Measurements from ENCODE around the gene FAM221B.

Gene FAM221B

GRCh38 chr9:35859990-35860339, 31.4 kb upstream of the FAM221B start:
- DNase-seq (ENCODE audit: insufficient read length), result no peak
- FAIRE-seq, result no peak
- TF ChIP-seq TAF1 (IDR thresholded peaks at IDR 0.05; ENCODE audit: borderline replicate concordance, low read depth, low read length), result no peak
- no peak for TF ChIP-seq POLR2AphosphoS5 (IDR thresholded peaks at IDR 0.05; ENCODE audit: low read depth, low read length)
- no peak for TF ChIP-seq POLR2A (IDR thresholded peaks at IDR 0.05; ENCODE audit: low read depth, low read length)

GRCh38 chr9:35859310-35859989, 30.9 kb upstream of the FAM221B start:
- TF ChIP-seq POLR2AphosphoS5 (IDR thresholded peaks at IDR 0.05; ENCODE audit: low read depth, low read length) (no peak), TAF1 (IDR thresholded peaks at IDR 0.05; ENCODE audit: borderline replicate concordance, low read depth, low read length) (no peak), POLR2A (IDR thresholded peaks at IDR 0.05; ENCODE audit: low read depth, low read length) (no peak)
- DNase-seq (ENCODE audit: insufficient read length), result no peak
- no peak for FAIRE-seq

- no peak for DNase-seq (ENCODE audit: insufficient read length)
- FAIRE-seq, result no peak
- TF ChIP-seq POLR2A (IDR thresholded peaks at IDR 0.05; ENCODE audit: low read depth, low read length) (no peak), TAF1 (IDR thresholded peaks at IDR 0.05; ENCODE audit: borderline replicate concordance, low read depth, low read length) (no peak), POLR2AphosphoS5 (IDR thresholded peaks at IDR 0.05; ENCODE audit: low read depth, low read length) (no peak)
Measured at GRCh38 chr9:35858458-35858857, 29.9 kb upstream of the FAM221B start.

GRCh38 chr9:35856882-35857281, 28.4 kb upstream of the FAM221B start:
- FAIRE-seq (no peak), DNase-seq (ENCODE audit: insufficient read length) (no peak)
- TF ChIP-seq POLR2A (IDR thresholded peaks at IDR 0.05; ENCODE audit: low read depth, low read length), result no peak
- no peak for TF ChIP-seq POLR2AphosphoS5 (IDR thresholded peaks at IDR 0.05; ENCODE audit: low read depth, low read length)
- no peak for TF ChIP-seq TAF1 (IDR thresholded peaks at IDR 0.05; ENCODE audit: borderline replicate concordance, low read depth, low read length)

- no peak for DNase-seq (ENCODE audit: insufficient read length)
- no peak for FAIRE-seq
- TF ChIP-seq POLR2A (IDR thresholded peaks at IDR 0.05; ENCODE audit: low read depth, low read length) (no peak), TAF1 (IDR thresholded peaks at IDR 0.05; ENCODE audit: borderline replicate concordance, low read depth, low read length) (no peak), POLR2AphosphoS5 (IDR thresholded peaks at IDR 0.05; ENCODE audit: low read depth, low read length) (no peak)
Measured at GRCh38 chr9:35856206-35856605, 27.7 kb upstream of the FAM221B start.

DNA sequence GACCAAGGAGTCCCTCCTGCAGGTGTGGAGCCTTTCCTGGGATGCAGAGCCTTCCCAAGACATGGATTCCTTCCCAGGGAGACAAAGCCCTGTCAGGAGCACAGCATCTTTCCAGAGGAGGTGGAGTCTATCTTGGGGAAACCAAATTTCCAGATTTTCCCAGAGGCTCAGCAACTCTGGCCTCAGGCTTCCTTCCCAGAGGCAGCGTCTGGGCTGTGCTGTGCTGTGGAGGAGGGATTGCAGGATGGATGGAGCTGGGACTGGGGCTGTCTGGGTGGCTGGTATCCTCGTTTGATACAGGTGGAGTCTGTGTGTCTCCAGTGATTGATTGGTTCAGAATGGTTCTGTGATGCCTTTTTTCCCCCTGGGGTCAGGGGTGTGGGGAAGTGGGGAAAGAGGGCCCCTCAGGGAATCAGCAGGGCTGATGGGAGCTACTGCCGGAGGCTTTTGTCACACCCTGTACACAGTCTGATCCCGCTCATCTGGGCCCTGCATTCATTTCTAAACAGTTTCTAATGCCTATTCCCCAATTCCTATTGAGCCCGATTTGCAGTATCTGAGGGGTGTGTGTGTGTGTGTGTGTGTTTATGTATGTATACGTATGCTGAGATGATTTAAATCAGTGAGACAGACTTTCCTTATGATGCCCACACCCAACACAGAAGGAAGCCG, 25.7 kb upstream of the FAM221B start:
- FAIRE-seq (no peak), DNase-seq (ENCODE audit: insufficient read length) (no peak)
- TF ChIP-seq POLR2AphosphoS5 (IDR thresholded peaks at IDR 0.05; ENCODE audit: low read depth, low read length) (no peak), POLR2A (IDR thresholded peaks at IDR 0.05; ENCODE audit: low read depth, low read length) (no peak), TAF1 (IDR thresholded peaks at IDR 0.05; ENCODE audit: borderline replicate concordance, low read depth, low read length) (no peak)

- FAIRE-seq (no peak), DNase-seq (ENCODE audit: insufficient read length) (no peak)
- no peak for TF ChIP-seq POLR2AphosphoS5 (IDR thresholded peaks at IDR 0.05; ENCODE audit: low read depth, low read length)
Measured at GRCh38 chr9:35852876-35853865, 24.6 kb upstream of the FAM221B start.

GRCh38 chr9:35852267-35852815, 23.8 kb upstream of the FAM221B start:
- DNase-seq (ENCODE audit: insufficient read length) (no peak), FAIRE-seq (no peak)
- TF ChIP-seq POLR2AphosphoS5 (IDR thresholded peaks at IDR 0.05; ENCODE audit: low read depth, low read length), result no peak
- no peak for TF ChIP-seq POLR2A (IDR thresholded peaks at IDR 0.05; ENCODE audit: low read depth, low read length)
- TF ChIP-seq TAF1 (IDR thresholded peaks at IDR 0.05; ENCODE audit: borderline replicate concordance, low read depth, low read length), result no peak

GRCh38 chr9:35847792-35848572, 19.4 kb upstream of the FAM221B start:
- no peak for TF ChIP-seq POLR2A (IDR thresholded peaks at IDR 0.05; ENCODE audit: low read depth, low read length)
- 0 out of 2 replicates have a peak, but pooled peaks have one; percentile 50 for TF ChIP-seq POLR2AphosphoS5 (IDR thresholded peaks at IDR 0.05; ENCODE audit: low read depth, low read length)
- peak; percentile 66 for DNase-seq (ENCODE audit: insufficient read length)
- peak; percentile 97 for FAIRE-seq

DNA sequence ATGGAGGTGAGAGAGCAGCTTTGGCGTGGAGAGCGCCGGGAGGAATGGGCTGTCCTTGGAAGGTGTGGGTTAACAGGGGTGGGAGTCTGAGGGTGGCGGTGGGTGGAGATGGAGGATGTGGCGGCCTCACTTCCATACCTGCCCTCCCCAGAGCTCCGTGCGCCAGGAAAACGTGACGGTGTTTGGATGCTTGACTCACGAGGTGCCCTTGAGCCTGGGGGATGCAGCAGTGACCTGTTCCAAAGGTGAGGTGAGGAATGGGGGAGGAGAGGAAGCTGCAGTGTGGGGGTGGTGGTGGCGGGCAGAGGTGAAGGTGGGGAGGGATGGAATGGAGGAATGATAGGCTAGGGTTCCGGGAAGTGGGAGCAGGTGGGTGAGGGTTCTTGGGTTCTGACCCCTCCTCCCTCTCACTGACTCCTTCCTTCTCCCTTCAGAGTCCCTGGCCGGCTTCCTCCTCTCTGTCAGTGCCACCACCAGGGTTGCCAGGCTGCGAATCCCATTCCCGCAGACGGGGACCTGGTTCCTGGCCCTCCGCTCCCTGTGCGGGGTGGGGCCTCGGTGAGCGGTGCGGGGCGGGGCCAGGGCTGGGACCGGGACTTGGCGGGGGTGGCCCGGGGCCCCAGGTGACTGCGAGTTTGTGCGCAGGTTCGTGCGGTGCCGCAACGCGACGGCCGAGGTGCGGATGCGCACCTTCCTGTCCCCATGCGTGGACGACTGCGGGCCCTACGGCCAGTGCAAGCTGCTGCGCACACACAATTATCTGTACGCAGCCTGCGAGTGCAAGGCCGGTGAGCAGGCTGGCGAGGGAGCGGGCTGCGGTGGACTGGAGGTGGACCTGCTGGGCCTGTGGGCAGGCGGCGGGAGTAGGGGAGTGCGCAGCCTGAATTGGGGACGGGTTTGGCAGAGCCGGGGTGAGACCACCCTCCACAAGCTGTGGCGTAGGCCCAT, 17.6 kb upstream of the FAM221B start:
- FAIRE-seq (no peak), DNase-seq (ENCODE audit: insufficient read length) (no peak)
- TF ChIP-seq POLR2AphosphoS5 (IDR thresholded peaks at IDR 0.05; ENCODE audit: low read depth, low read length), result no peak
- TF ChIP-seq TAF1 (IDR thresholded peaks at IDR 0.05; ENCODE audit: borderline replicate concordance, low read depth, low read length), result no peak
- TF ChIP-seq POLR2A (IDR thresholded peaks at IDR 0.05; ENCODE audit: low read depth, low read length), result no peak

Measured in GM12892 (cell line).